Measurements from ENCODE around the gene DELE1.
"Not testable (repeated sequence)": the region's sequence is repeated elsewhere in the genome, so short reads cannot be mapped to it uniquely, and the experiment has no call there.

DELE1 gene

DNA sequence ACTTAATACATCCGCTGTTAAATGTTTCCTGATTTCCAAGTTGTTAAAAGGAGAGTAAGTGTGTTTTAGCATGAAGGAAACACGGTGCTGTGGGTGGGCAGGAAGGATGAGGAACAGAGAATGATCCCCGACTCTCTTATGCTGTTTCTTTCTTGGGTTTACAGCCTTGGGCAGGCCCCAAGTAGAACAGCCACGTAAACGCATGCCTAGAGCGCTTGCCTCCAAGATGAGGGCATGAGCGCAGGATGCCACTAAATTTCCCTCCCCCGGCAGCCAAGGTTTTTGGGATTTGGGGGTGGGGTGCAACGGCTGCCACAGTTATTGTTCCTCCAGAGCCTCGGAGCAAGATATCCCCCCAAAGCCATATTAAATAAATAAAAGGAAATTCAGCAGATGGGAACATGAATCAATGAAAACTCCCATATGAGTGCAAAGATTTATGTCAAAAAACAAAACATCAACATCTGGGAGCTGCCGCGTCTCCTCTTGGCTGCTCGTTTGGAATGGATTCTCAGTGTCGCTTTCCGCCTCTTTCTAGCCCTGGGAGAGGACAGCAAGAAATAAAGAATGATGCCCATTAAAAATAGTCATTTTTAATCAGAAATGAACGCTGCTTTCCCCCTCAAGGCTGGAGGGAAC is 10.0 kb upstream of the DELE1 start:
- no peaks in the 10 kb centered on the region; the same call in 1 of the 2 replicates for H3K4me1 ChIP-seq (ENCODE audit: control insufficient read depth, insufficient read depth, low read length)
- no peaks in the 10 kb centered on the region for H3K36me3 ChIP-seq (ENCODE audit: control insufficient read depth, insufficient read depth, low read length)
- no peak overlapping the region for H3K27ac ChIP-seq (ENCODE audit: low read length)
- WGBS (ENCODE audit: insufficient coverage, insufficient read length): no CpG with 5 or more reads among the region's 16 CpGs
- no peak for DNase-seq (ENCODE audit: low read depth, low spot score)
- H3K9me3 ChIP-seq (ENCODE audit: control insufficient read depth, insufficient read depth, low read length): no peaks in the 10 kb centered on the region
- no peaks in the 10 kb centered on the region; the same call in 1 of the 2 replicates for H3K27me3 ChIP-seq (ENCODE audit: control insufficient read depth, insufficient read depth, low read length)
- H3K4me3 ChIP-seq (ENCODE audit: low read length): peak overlapping the region; percentile 9; the same call in 1 of the 2 replicates

- Histone ChIP-seq H3K36me3 (ENCODE audit: control insufficient read depth, insufficient read depth, low read length) (no peaks in the 10 kb centered on the region), H3K27me3 (ENCODE audit: control insufficient read depth, insufficient read depth, low read length) (no peaks in the 10 kb centered on the region; the same call in 1 of the 2 replicates), H3K4me3 (ENCODE audit: low read length) (peak overlapping the region; percentile 9; the same call in 1 of the 2 replicates), H3K9me3 (ENCODE audit: control insufficient read depth, insufficient read depth, low read length) (no peaks in the 10 kb centered on the region), H3K4me1 (ENCODE audit: control insufficient read depth, insufficient read depth, low read length) (no peaks in the 10 kb centered on the region; the same call in 1 of the 2 replicates), H3K27ac (ENCODE audit: low read length) (no peak overlapping the region)
- DNase-seq (ENCODE audit: low read depth, low spot score): no peak
- no CpG with 5 or more reads among the region's 40 CpGs for WGBS (ENCODE audit: insufficient coverage, insufficient read length)
These were observed 9.4 kb upstream of the DELE1 start for GRCh38 chr5:141914199-141914743.

DNA sequence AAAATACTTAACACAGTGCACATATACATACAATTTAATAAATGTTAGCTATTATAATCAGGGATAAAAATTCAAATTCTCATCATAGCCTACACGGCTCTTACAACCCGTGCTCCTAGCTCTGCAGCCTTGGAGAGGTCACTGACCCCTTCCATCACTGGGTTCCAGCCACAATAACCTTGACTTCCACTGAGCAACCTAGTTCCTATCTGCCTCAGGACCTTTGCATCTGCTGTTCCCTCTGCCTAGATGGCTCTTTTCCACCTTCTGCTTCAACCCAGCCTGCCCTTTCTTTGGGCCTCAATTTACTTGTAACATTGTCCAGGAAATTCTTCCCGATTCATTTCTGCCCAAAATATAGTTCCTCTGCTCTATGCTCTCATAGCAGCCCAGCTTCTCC is 8.9 kb upstream of the DELE1 start:
- no CpG with 5 or more reads among the region's 3 CpGs for WGBS (ENCODE audit: insufficient coverage, insufficient read length)
- no peaks in the 10 kb centered on the region; the same call in 1 of the 2 replicates for H3K27me3 ChIP-seq (ENCODE audit: control insufficient read depth, insufficient read depth, low read length)
- DNase-seq (ENCODE audit: low read depth, low spot score): no peak
- H3K4me1 ChIP-seq (ENCODE audit: control insufficient read depth, insufficient read depth, low read length): no peaks in the 10 kb centered on the region; the same call in 1 of the 2 replicates
- H3K9me3 ChIP-seq (ENCODE audit: control insufficient read depth, insufficient read depth, low read length): no peaks in the 10 kb centered on the region
- no peak overlapping the region for H3K27ac ChIP-seq (ENCODE audit: low read length)
- no peak overlapping the region for H3K4me3 ChIP-seq (ENCODE audit: low read length)
- H3K36me3 ChIP-seq (ENCODE audit: control insufficient read depth, insufficient read depth, low read length): no peaks in the 10 kb centered on the region

GRCh38 chr5:141915881-141916336 is 7.8 kb upstream of the DELE1 start:
- Histone ChIP-seq H3K4me1 (ENCODE audit: control insufficient read depth, insufficient read depth, low read length) (no peaks in the 10 kb centered on the region; the same call in 1 of the 2 replicates), H3K36me3 (ENCODE audit: control insufficient read depth, insufficient read depth, low read length) (no peaks in the 10 kb centered on the region), H3K27ac (ENCODE audit: low read length) (no peak overlapping the region), H3K9me3 (ENCODE audit: control insufficient read depth, insufficient read depth, low read length) (no peaks in the 10 kb centered on the region), H3K27me3 (ENCODE audit: control insufficient read depth, insufficient read depth, low read length) (no peaks in the 10 kb centered on the region; the same call in 1 of the 2 replicates), H3K4me3 (ENCODE audit: low read length) (no peak overlapping the region)
- DNase-seq (ENCODE audit: low read depth, low spot score): no peak
- no CpG with 5 or more reads among the region's 6 CpGs for WGBS (ENCODE audit: insufficient coverage, insufficient read length)

- no CpG with 5 or more reads among the region's 2 CpGs for WGBS (ENCODE audit: insufficient coverage, insufficient read length)
- no peaks in the 10 kb centered on the region for H3K9me3 ChIP-seq (ENCODE audit: control insufficient read depth, insufficient read depth, low read length)
- no peaks in the 10 kb centered on the region; the same call in 1 of the 2 replicates for H3K4me1 ChIP-seq (ENCODE audit: control insufficient read depth, insufficient read depth, low read length)
- H3K4me3 ChIP-seq (ENCODE audit: low read length): no peak overlapping the region
- no peaks in the 10 kb centered on the region; the same call in 1 of the 2 replicates for H3K27me3 ChIP-seq (ENCODE audit: control insufficient read depth, insufficient read depth, low read length)
- DNase-seq (ENCODE audit: low read depth, low spot score): no peak
- H3K27ac ChIP-seq (ENCODE audit: low read length): no peak overlapping the region
- no peaks in the 10 kb centered on the region for H3K36me3 ChIP-seq (ENCODE audit: control insufficient read depth, insufficient read depth, low read length)
These were observed 7.1 kb upstream of the DELE1 start for GRCh38 chr5:141916522-141916921.

DNA sequence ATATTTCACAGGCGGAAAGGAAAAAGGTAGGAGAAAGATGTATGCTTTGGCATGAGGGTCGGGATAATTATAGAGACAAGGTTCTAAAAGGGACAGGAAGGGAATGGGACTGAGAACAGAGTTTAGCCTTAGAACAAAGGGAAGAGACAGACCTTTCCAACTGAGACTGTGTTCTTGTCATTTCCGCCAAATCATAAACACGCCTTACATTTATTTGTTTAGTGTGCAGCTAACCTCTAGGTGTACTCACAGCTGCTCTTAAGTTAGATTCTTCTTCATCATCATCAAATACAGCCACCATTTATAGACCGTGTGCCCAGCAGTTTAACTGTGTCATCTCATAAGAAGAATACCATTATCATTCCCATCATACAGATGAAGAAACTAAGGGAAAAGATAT is 5.9 kb upstream of the DELE1 start:
- DNase-seq (ENCODE audit: low read depth, low spot score): no peak
- no peaks in the 10 kb centered on the region for H3K36me3 ChIP-seq (ENCODE audit: control insufficient read depth, insufficient read depth, low read length)
- H3K4me3 ChIP-seq (ENCODE audit: low read length): no peak overlapping the region
- WGBS (ENCODE audit: insufficient coverage, insufficient read length): no CpG with 5 or more reads among the region's 5 CpGs
- H3K4me1 ChIP-seq (ENCODE audit: control insufficient read depth, insufficient read depth, low read length): no peaks in the 10 kb centered on the region; the same call in 1 of the 2 replicates
- H3K27me3 ChIP-seq (ENCODE audit: control insufficient read depth, insufficient read depth, low read length): no peaks in the 10 kb centered on the region; the same call in 1 of the 2 replicates
- no peak overlapping the region for H3K27ac ChIP-seq (ENCODE audit: low read length)
- no peaks in the 10 kb centered on the region for H3K9me3 ChIP-seq (ENCODE audit: control insufficient read depth, insufficient read depth, low read length)

GRCh38 chr5:141919218-141920119 is 4.2 kb upstream of the DELE1 start:
- H3K27me3 ChIP-seq (ENCODE audit: control insufficient read depth, insufficient read depth, low read length): no peaks in the 10 kb centered on the region
- no peaks in the 10 kb centered on the region for H3K9me3 ChIP-seq (ENCODE audit: control insufficient read depth, insufficient read depth, low read length)
- no peaks in the 10 kb centered on the region for H3K36me3 ChIP-seq (ENCODE audit: control insufficient read depth, insufficient read depth, low read length)
- no CpG with 5 or more reads among the region's 8 CpGs for WGBS (ENCODE audit: insufficient coverage, insufficient read length)
- no peak overlapping the region for H3K4me3 ChIP-seq (ENCODE audit: low read length)
- H3K27ac ChIP-seq (ENCODE audit: low read length): no peak overlapping the region
- H3K4me1 ChIP-seq (ENCODE audit: control insufficient read depth, insufficient read depth, low read length): peaks cover 2% of the 10 kb centered on the region
- DNase-seq (ENCODE audit: low read depth, low spot score): no peak

- no peaks in the 10 kb centered on the region for H3K36me3 ChIP-seq (ENCODE audit: control insufficient read depth, insufficient read depth, low read length)
- H3K27me3 ChIP-seq (ENCODE audit: control insufficient read depth, insufficient read depth, low read length): no peaks in the 10 kb centered on the region
- H3K27ac ChIP-seq (ENCODE audit: low read length): no peak overlapping the region
- H3K4me3 ChIP-seq (ENCODE audit: low read length): no peak overlapping the region
- no peaks in the 10 kb centered on the region for H3K9me3 ChIP-seq (ENCODE audit: control insufficient read depth, insufficient read depth, low read length)
- WGBS (ENCODE audit: insufficient coverage, insufficient read length): no CpG with 5 or more reads among the region's 2 CpGs
- no peak for DNase-seq (ENCODE audit: low read depth, low spot score)
- H3K4me1 ChIP-seq (ENCODE audit: control insufficient read depth, insufficient read depth, low read length): peaks cover 2% of the 10 kb centered on the region
These were observed 2.9 kb upstream of the DELE1 start for GRCh38 chr5:141920771-141921170.

GRCh38 chr5:141922827-141923447 is 734 bp upstream of the DELE1 start:
- WGBS (ENCODE audit: insufficient coverage, insufficient read length): no CpG with 5 or more reads among the region's 28 CpGs
- not testable (repeated sequence) for H3K9me3 ChIP-seq (ENCODE audit: control insufficient read depth, insufficient read depth, low read length); H3K27ac ChIP-seq (ENCODE audit: low read length); H3K4me1 ChIP-seq (ENCODE audit: control insufficient read depth, insufficient read depth, low read length); H3K36me3 ChIP-seq (ENCODE audit: control insufficient read depth, insufficient read depth, low read length); H3K27me3 ChIP-seq (ENCODE audit: control insufficient read depth, insufficient read depth, low read length); DNase-seq (ENCODE audit: low read depth, low spot score)
- peak overlapping the region; percentile 66; the same call in 1 of the 2 replicates for H3K4me3 ChIP-seq (ENCODE audit: low read length)

- Histone ChIP-seq H3K27ac (ENCODE audit: low read length) (no peak overlapping the region), H3K36me3 (ENCODE audit: control insufficient read depth, insufficient read depth, low read length) (peaks cover 17% of the 10 kb centered on the region), H3K27me3 (ENCODE audit: control insufficient read depth, insufficient read depth, low read length) (no peaks in the 10 kb centered on the region), H3K4me3 (ENCODE audit: low read length) (no peak overlapping the region), H3K9me3 (ENCODE audit: control insufficient read depth, insufficient read depth, low read length) (no peaks in the 10 kb centered on the region), H3K4me1 (ENCODE audit: control insufficient read depth, insufficient read depth, low read length) (peaks cover 2% of the 10 kb centered on the region)
- no CpG with 5 or more reads among the region's 2 CpGs for WGBS (ENCODE audit: insufficient coverage, insufficient read length)
- DNase-seq (ENCODE audit: low read depth, low spot score): no peak
These were observed 2.8 kb downstream of the DELE1 start for GRCh38 chr5:141926434-141926833.
